Esophagus muscularis mucosa (tissue), 3 donors: Measurements from ENCODE around the gene KIF3A.

ENCODE experiments used
- EP300 ChIP-seq: sonication (generic); formaldehyde crosslinking; IDR thresholded peaks from one replicate; pipeline ENCODE4 v1.6.1; 2017; ENCODE audit warnings: antibody characterized with exemption
- TF ChIP-seq, protein P1 (sequence below), 3 experiments: fragments of 200-600 bp in 2 of 3; fragments of 450-650 bp in 1 of 3; sonication (generic) in 2 of 3; IDR thresholded peaks; one replicate each; pipeline ENCODE4 v1.5.1; 2017 to 2019; ENCODE audit warnings: antibody characterized with exemption in 3 of 3, mild to moderate bottlenecking in 2 of 3, moderate library complexity in 1 of 3

DNA sequence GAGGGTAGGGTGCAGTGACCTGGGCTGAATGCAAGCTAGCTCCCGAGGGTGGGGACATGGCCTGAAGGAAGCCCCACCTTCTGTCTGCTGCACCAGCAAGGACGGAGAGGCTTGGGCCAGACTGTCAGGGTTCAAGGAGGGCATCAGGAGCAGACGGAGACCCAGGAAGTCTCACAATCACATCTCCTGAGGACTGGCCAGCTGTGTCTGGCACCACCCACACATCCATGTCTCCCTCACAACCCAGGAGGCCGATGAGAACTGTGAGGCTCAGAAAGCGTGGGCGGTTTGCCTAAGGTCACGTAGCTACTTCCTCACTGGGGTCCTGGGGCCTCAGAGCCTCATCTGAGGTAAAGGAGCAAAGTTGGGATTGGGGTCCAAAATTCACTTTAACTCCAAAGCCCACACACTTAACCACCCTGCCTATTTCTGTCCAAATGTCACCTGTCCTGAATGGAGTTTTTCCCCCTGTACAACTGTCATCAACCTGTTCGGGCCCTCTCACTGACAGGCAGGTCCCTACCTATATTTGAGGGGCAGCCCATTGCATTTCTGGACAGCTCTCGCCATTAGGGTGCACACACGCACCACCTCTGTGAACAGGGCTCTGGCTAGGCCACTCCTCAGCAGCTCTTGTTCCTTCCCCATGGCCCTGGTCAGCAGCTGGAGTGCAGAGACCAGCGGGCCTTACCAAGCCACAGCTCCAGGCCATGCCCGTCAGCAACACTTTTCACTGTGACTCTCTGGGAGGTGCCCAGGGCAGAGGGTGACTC, 75.9 kb downstream of the KIF3A start:
- TF ChIP-seq, protein P1, sequence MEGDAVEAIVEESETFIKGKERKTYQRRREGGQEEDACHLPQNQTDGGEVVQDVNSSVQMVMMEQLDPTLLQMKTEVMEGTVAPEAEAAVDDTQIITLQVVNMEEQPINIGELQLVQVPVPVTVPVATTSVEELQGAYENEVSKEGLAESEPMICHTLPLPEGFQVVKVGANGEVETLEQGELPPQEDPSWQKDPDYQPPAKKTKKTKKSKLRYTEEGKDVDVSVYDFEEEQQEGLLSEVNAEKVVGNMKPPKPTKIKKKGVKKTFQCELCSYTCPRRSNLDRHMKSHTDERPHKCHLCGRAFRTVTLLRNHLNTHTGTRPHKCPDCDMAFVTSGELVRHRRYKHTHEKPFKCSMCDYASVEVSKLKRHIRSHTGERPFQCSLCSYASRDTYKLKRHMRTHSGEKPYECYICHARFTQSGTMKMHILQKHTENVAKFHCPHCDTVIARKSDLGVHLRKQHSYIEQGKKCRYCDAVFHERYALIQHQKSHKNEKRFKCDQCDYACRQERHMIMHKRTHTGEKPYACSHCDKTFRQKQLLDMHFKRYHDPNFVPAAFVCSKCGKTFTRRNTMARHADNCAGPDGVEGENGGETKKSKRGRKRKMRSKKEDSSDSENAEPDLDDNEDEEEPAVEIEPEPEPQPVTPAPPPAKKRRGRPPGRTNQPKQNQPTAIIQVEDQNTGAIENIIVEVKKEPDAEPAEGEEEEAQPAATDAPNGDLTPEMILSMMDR (IDR thresholded peaks at IDR 0.05) = no peak
- no peak for TF ChIP-seq EP300
